Kidney (tissue), 14 donors: Measurements from ENCODE around the gene PLCB1. TPM values are rescaled to one million over a fixed set of nuclear protein-coding genes. Genes with fewer than 3 reads are reported as not detected.

Experiments used
- DNase-seq, 5 donors: peaks; one replicate each; pipeline ENCODE4 v3.0.0-alpha.2; 2013 to 2020
- FAIRE-seq: peaks from 2 replicates; lab custom pipeline; 2012; peaks lifted over from hg19 to GRCh38; lab: Jason Lieb, UNC
- H3K27ac ChIP-seq, 2 donors: one replicate each; pipeline ENCODE4 v1.7.0; 2013; ENCODE audit warnings: low read depth in 2 of 2, low read length in 2 of 2, inconsistent platforms in 1 of 2
- H3K27me3 ChIP-seq: one replicate; pipeline ENCODE4 v1.7.1; 2013; ENCODE audit warnings: low read length, inconsistent platforms; ENCODE audit not compliant: control insufficient read depth, insufficient read depth
- H3K36me3 ChIP-seq, 3 donors: one replicate each; pipeline versions ENCODE4 v1.7.0 to v1.7.1; 2013; ENCODE audit warnings: low read length in 3 of 3, control low read depth in 1 of 3, inconsistent platforms in 1 of 3; ENCODE audit not compliant: insufficient read depth in 3 of 3, control insufficient read depth in 2 of 3
- H3K4me1 ChIP-seq, 3 donors: one replicate each; pipeline versions ENCODE4 v1.7.0 to v1.7.1; 2013; ENCODE audit warnings: low read length in 3 of 3, inconsistent platforms in 1 of 3, low read depth in 1 of 3; ENCODE audit not compliant: control insufficient read depth in 2 of 3, insufficient read depth in 2 of 3
- H3K4me3 ChIP-seq, 3 donors: one replicate each; pipeline versions ENCODE4 v1.7.0 to v1.8.1; 2013; ENCODE audit warnings: low read length in 3 of 3, control low read depth in 1 of 3, inconsistent platforms in 1 of 3
- H3K9ac ChIP-seq, 3 donors: one replicate each; pipeline versions ENCODE4 v1.7.0 to v1.7.1; 2013; ENCODE audit warnings: low read length in 3 of 3, control low read depth in 1 of 3, inconsistent platforms in 1 of 3
- H3K9me3 ChIP-seq, 3 donors: one replicate each; pipeline versions ENCODE4 v1.7.0 to v1.7.1; 2013; ENCODE audit warnings: low read length in 3 of 3, control low read depth in 1 of 3, inconsistent platforms in 1 of 3; ENCODE audit not compliant: control insufficient read depth in 2 of 3, insufficient read depth in 1 of 3
- intact Hi-C: fragments of 100-400 bp; cut with DNase I; formaldehyde crosslinking; loops from one replicate; pipeline ENCODE4 v1.11.1; 2022
- polyA plus RNA-seq: library from polyadenylated mRNA; stranded (reverse); fragments of 350-450 nt; fragmentation: Illumina TruSeq; extraction: RNeasy Lipid Tissue Mini Kit (QIAGEN cat#74804); gene quantifications from one replicate; pipeline ENCODE4 v1.2.3, GENCODE V29; 2014; ENCODE audit warnings: low read depth, low replicate concordance; ENCODE audit not compliant: insufficient read depth
- total RNA-seq: library from RNA; stranded (reverse); fragmentation: NEBNext Ultra II Directional; extraction: Animal tissue kit (Norgen Biotek cat#: 25700); gene quantifications from one replicate; pipeline ENCODE4 v1.2.1, GENCODE V29; 2021
- TF ChIP-seq, protein P1 (sequence below): IDR thresholded peaks from 3 replicates; pipeline ENCODE4 v1.5.1; 2012; ENCODE audit warnings: mild to moderate bottlenecking, moderate library complexity, borderline replicate concordance; ENCODE audit not compliant: insufficient read depth; ENCODE audit errors: extremely low read depth
- donor health status: control.
- donor health status: control.
- donor health status: control.
- donor health status: control.
- donor health status: control.
- donor health status: DM: yes; HTN: yes; CAD: no.
- donor health status: Normal renal cell carcinoma (clear cell type).

PLCB1 gene
- total and polyA plus RNA-seq, 2 donors from 2014 or later, result 9.4 to 107 TPM

DNA sequence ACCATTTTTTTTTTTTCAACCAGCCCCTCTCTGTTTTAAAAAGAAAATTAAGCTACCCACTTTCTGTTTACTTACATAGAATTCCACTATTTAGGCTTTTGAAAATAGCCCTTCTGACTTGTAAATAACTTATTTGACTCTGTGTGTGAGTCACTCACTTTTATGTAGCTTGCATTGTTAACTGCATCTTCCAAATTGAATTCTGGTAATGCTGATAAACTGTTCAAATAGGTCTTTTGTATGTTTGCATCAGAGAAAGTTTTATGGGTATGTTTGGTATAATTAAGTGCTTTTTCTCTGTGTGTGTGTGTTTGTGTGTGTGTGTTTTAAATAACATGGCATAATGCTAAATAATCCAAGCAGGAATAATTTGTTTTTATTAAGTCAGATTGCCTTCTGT lies 360.1 kb downstream of the PLCB1 start:
- Histone ChIP-seq H3K27me3 (no peaks in the 10 kb centered on the region), H3K36me3 (no peaks in the 10 kb centered on the region), H3K9me3 (no peaks in the 10 kb centered on the region), H3K9ac (no peak overlapping the region), H3K4me3 (no peak overlapping the region), H3K4me1 (no peaks in the 10 kb centered on the region), H3K27ac (no peak overlapping the region)
- intact Hi-C loops, result no loop called here
- FAIRE-seq (no peak), DNase-seq (no peak)
- TF ChIP-seq, protein P1, sequence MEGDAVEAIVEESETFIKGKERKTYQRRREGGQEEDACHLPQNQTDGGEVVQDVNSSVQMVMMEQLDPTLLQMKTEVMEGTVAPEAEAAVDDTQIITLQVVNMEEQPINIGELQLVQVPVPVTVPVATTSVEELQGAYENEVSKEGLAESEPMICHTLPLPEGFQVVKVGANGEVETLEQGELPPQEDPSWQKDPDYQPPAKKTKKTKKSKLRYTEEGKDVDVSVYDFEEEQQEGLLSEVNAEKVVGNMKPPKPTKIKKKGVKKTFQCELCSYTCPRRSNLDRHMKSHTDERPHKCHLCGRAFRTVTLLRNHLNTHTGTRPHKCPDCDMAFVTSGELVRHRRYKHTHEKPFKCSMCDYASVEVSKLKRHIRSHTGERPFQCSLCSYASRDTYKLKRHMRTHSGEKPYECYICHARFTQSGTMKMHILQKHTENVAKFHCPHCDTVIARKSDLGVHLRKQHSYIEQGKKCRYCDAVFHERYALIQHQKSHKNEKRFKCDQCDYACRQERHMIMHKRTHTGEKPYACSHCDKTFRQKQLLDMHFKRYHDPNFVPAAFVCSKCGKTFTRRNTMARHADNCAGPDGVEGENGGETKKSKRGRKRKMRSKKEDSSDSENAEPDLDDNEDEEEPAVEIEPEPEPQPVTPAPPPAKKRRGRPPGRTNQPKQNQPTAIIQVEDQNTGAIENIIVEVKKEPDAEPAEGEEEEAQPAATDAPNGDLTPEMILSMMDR, result no peak

DNA sequence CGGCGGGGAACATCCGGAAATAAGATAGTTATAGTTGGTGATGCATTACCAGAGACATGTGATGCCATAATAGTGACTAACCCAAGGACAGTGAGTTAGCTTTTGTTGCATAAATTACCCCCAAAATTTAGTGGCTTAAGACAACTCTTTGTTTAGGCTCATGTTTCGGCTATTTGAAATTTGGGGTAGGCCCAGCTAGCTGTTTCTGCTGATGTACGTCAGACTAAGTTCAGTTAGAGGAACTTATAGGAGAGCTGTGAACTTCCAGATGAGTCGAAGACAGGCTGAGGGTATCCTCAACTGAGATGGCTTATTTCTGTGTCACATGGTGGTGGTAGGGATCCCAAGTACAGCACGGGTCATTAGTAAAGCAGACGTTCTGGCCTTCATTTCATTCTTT lies 366.5 kb downstream of the PLCB1 start:
- no peak for DNase-seq
- Histone ChIP-seq H3K4me1 (no peaks in the 10 kb centered on the region), H3K27ac (no peak overlapping the region), H3K27me3 (no peaks in the 10 kb centered on the region), H3K9ac (no peak overlapping the region), H3K4me3 (no peak overlapping the region), H3K36me3 (no peaks in the 10 kb centered on the region), H3K9me3 (no peaks in the 10 kb centered on the region)
- TF ChIP-seq, protein P1, result no peak
- intact Hi-C loops, result no loop called here
- no peak for FAIRE-seq

DNA sequence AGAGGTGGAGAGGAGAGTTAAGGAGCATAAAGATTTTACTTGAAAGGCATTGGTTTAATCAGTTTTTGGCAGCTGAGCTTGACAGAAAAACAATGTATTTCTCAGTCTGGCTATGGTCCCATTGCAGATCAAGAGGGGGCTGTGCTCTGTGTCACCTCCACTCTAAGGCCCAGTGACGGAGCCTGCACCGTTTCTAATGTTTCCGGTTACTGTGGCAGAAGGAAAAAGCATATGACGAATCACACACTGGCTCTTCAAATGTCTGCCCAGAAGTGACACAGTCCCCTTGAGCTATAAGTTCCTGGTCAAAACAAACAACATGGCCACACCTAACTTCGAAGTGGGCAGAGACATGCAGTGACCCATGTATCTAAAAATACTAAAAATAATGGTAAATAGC lies 372.0 kb downstream of the PLCB1 start:
- no peaks in the 10 kb centered on the region for H3K27me3 ChIP-seq
- FAIRE-seq (no peak), DNase-seq (peak in 1 of 5 donors; percentile 46)
- H3K4me1 ChIP-seq, result no peaks in the 10 kb centered on the region
- intact Hi-C loops, result no loop called here
- no peaks in the 10 kb centered on the region for H3K36me3 ChIP-seq
- no peak overlapping the region for H3K9ac ChIP-seq
- H3K4me3 ChIP-seq, result no peak overlapping the region
- H3K27ac ChIP-seq, result no peak overlapping the region
- H3K9me3 ChIP-seq, result no peaks in the 10 kb centered on the region
- TF ChIP-seq, protein P1, result no peak
